SIG-M5 treated with dmso at 0.1 percent for 504 hours (cell line): ENCODE results near the gene AP3D1.

Experiments
- DNase-seq: peaks from one replicate; lab custom pipeline; 2025; ENCODE audit not compliant: unreplicated experiment; lab: John Stamatoyannopoulos, UW

AP3D1 gene

DNA sequence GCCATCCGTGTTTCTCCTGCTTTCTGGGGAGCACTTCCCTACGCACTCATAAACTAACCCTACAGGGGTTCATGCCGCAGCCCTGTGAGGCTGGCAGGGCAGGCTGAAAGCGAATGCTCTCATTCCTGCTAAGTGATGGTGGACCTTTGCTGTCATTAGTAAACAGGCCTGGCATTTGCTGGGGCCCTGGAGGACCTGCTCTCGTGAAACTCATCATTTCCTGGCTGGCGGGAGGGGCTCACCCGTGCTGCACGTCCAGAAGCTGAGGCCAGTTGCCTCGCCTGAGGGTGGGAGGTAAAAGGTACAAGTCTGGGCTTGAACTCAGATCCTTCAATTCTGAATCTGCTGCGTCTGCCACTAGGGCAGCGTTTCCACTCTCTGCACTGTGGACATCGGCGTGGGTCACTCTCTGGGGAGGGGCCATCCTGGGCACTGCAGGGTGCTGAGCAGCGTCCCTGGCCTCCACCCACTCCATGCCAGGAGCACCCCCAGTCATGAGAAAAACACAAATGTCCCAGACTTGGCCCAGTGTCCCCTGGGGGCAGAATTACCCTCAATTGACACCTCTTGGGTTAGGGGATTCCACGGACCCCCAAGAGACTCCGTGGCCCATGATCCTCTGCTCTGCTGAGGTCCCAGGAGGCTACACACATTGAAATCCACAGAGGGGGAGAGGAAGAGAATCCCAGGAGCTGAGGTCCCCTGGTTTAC lies 62.2 kb downstream of the AP3D1 start:
- DNase-seq, result no peak

DNA sequence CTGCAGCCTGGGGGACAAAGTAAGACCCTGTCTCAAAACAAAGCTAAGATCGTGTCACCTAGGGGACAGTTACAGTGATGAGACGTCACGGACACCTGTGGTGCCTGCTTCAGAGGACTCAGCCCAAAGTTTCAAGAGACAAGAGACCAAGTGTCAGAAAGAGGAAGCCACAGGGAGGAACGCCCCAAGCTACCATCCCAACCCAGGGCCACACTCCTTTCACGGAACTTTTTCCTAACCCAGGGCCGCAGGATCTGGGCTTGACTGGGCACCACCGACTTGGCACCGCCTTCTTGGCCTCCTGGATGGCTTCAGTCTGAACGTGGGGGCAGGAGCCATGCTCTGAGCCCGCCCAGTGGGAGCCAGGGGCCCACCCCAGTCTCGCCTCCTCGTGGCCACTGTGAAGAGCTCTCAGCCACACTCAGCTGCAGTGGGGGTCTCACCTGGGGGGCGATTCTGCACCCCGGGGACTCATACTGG lies 63.7 kb downstream of the AP3D1 start:
- peak; percentile 74 for DNase-seq

DNA sequence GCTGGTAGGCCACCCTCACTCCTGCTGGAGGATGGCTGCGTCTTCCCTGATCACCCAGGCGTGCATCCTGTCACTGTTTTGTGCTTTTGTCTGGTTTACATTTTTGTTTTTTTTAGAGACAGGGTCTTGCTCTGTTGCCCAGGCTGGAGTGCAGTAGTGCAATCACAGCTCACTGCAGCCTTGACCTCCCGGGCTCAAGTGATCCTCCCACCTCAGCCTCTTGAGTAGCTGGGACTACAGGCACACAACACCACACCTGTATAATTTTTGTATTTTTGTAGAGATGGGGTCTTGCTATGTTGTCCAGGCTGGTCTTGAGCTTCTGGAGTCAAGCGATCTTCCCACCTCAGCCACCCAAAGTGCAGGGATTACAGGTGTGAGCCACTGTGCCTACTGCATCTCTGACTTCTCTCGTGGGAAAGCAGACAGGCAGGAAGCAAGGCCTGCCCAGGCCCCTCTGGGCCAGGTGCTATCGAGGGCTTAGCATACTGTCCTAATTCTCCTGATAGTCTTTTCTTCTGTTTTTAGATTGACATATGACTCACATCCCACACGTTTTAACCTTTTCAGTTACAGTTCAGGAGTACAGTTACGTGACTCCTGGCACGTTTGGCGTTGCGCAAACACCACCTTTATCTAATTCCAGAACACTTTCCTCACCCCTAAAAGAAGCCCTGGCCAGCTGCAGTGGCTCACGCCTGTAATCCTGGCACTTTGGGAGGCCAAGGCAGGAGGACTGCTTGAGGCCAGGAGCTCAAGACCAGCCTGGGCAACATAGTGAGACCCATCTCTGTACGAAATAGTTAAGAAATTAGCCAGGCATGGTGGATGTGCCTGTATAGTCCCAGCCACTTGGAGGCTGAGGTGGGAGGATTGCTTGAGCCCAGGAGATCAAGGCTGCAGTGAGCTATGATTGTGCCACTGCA lies 64.4 kb downstream of the AP3D1 start:
- peak; percentile 67 for DNase-seq

DNA sequence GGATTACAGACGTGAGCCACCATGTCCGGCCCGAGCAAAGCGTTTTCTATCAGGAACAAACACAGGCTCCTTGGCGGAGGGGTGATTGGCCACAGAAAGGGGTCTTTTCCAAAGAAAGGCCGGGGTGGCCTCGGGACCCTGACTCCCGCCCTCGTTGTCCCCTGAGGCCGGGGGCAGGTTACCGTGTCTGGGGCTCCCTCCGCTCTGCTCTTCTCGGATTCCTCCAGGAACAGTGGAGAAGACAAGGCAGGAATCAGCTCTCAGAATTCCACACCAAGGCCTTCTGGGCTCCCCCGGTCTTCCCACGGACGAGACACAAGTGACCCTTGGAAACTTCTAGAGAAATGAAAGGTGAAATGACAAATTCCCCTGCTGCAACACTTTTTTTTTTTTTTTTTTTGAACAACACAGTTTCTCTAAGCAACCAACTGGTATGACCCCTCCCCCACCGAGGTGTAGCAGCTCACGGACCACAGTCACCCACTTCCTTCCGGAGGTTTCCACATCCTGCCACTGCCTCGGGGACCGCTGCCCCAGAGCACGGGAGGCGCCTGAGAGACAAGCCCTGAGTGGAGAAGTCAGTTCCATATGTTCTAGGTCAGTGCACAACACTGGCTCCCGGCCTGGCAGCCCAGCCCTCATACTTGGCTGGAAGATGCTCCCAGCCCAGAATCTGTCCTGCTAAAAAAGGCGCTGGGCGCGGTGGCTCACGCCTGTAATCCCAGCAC lies 66.2 kb downstream of the AP3D1 start:
- peak; percentile 95 for DNase-seq

DNA sequence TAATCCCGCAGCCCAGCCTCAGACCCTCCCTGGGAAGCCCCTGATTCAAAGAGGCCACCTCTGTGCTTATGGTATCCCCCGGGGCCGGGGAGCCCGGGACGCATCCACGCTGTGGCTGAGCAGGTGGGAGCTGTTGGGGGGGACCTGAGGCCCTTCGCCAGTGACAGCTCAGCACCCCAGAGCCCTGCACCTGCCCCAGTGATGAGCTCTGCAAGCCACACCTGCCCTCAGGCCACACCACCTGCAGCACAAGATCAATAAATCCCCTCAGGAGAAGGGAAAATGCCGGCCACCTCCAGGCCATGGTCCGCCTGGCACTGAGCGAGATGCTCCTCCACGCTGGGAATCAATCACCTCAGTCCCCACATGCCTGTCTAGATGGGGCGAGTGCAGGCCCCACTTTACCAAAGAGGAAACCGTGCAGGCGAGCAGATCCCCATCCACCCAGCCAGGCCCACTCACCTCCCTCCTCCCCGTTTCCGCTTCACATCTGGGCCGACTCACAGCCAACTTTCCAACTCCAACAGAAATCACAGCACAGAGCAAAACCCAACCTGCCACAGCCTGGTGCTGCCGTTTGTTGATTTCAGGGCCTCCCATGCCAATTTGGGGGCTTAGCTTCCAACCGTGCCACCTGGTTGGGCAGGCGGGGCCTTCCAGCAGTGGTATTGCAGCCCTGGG lies 68.1 kb downstream of the AP3D1 start:
- DNase-seq, result peak; percentile 45

DNA sequence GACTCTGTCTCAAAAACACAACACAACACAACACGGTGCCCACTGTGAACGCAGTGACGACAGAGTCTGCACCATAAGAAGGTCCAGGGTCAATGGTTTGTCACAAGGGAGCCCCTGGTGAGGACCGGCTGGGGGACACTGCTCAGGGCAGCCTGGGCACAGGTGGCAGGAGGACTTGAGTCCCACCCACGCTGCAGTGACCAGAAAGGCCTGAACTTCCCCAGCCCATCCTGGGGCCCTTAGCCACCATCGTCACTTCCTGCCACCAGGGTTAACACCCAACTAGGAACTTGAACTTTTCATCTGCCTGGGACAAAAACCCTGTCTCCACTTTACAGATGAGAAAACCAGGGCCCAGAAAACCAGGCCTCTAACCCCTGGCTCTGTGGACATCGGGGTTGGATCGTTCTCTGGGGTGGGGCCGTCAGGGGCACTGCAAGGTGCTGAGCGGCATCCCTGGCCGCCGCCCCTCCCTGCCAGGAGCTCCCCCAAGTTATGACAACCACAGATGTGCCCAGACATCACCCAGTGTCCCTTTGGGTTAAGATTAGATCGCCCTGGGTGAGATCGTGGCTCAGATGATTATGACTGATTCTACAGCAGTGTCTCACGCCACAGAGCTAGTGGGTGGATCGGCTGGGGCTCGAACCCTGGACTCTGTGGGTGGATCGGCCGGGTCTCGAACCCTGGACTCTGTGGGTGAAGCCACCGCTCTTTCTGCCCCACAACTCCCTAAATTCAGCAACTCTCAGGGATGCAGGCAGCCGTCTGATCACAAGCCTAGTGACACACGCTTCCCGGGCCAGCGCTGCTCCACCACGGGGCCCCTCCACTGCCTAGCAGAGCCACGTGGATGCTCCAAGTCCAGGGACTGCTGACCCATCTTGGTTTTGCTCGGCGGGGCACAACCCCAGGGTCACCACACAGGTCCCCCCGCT lies 69.2 kb downstream of the AP3D1 start:
- DNase-seq, result peak; percentile 61

DNA sequence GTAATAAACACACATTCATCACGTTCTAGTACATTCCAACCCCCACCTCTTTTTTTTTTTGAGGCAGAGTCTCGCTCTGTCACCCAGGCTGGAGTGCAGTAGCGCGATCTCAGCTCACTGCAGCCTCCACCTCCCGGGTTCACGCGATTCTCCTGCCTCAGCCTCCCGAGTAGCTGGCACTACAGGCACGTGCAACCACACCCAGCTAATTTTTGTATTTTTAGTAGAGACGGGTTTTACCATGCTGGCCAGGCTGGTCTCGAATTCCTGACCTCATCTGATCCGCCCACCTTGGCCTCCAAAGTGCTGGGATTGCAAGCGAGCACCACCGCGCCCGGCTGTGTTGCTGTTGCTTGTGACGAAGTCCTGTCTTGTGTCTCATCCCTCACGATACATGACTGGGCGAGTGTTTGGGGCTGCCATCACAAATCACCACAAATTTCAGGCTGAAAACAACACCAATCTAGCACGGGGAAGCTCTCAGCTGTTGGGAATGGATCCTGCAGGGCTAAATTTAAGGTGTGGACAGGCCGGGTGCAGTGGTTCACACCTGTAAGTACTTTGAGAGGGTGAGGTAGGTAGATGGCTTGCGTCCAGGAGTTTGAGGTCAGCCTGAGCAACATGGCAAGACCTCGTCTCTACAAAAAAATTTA lies 70.9 kb downstream of the AP3D1 start:
- no peak for DNase-seq

DNA sequence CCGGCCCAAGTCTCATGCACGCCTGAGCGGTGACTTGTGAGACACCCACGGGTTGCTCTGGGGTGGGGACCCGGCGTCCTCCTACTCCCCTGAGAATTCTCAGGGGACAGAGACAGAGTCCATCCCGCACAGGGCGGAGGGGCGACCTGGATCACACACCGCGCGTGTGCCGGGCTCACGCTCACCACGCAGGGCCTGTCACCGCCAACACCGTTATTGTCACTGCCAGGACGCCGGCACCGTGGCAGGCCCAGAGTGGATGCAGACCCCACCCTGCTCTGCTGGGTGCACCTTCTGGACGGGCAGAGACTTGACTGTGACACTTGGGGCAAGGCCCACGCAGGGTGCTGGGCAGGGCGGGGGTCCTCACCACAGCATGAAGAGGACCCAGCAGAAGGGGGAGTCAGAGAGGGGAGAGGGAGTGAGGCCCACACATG lies 71.5 kb downstream of the AP3D1 start:
- DNase-seq, result no peak

DNA sequence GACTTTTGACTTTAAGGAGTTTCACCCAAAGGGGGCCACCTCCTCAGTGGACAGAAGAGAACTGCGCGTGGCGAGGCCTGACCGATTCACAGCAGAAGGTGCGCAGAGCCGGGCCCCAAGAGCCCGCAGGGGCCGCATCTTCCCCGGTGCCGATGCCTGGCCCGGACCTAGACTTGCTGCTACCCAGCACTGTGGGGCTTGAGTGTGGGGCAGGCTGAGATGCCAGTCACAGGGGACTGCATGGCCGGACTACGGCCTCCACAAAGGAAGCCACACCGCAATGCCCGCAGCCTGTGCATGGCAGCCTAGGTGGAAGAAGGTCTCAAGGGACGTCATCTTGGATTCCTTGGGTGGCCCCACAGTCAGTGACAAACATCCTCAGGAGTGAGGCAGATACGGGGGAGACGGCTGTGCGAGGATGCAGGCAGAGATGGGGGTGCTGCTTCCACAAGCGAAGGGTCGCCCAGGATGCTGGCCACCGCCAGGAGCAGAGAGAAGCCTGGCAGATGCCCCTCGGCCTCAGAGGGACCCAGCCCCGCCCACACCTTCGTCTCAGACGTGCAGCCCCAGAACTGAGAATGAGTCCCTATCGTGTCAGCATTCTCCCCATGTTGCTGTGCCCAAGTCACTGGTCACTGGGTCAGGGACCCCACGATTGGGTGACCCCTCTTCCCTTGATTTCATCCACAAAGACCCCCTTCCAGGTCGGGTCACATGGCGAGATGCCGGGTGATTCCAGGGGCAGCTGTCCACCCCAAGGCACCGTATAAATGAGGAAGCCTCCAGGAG lies 72.1 kb downstream of the AP3D1 start:
- no peak for DNase-seq

DNA sequence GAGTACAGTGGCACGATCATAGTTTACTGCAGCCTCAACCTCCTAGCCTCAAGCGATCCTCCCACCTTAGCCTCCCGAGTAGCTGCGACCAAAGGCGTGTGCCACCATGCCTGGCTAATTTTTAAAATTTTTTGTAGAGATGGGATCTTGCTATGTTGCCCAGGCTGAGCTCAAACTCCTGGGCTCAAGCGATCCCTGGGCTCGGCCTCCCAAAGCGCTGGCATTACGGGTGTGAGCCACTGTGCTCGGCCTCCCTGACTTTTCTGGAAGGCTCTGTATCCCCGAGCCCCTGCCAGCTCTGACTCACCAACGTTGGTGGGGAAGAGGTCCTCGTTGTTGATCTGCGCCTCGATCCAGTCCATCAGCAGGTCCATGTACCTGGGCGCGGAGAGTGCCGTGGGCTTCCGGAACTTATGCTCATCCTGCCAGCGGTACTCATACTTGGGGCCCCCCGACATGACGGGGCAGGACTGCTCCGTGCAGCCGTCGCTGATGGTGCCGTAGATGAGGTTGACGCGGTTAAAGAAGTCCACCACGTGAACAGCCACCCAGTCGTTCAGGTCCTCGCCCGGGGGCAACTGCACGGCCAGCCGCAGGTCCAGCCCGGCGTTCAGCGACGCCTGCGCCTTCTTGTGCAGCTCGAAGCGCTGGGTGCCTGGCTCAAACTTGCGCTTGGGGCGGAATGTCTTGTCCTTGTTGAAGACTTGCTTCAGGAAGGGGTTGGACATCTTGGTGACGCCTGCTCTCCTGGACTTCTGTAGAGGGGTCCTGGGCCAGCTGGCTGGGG lies 73.3 kb downstream of the AP3D1 start:
- no peak for DNase-seq

DNA sequence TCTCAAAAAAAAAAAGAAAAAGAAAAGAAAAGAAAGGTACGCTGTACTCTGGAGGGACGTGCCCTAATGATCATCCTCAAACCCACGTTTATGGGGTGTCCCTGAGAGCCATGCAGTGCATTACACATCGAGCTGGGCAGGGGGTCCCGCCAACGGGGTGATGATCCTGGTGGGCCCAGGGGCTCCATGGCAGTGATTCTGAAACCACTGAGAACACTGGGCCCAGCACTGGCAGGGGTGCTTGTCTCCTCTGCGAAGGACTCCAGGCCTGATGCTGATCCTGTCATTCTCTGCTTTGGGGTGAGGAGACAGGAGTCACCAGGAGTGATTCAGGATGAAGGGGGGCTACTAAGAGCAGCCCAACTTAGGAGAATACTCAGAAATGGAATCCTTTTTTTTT lies 74.0 kb downstream of the AP3D1 start:
- no peak for DNase-seq

DNA sequence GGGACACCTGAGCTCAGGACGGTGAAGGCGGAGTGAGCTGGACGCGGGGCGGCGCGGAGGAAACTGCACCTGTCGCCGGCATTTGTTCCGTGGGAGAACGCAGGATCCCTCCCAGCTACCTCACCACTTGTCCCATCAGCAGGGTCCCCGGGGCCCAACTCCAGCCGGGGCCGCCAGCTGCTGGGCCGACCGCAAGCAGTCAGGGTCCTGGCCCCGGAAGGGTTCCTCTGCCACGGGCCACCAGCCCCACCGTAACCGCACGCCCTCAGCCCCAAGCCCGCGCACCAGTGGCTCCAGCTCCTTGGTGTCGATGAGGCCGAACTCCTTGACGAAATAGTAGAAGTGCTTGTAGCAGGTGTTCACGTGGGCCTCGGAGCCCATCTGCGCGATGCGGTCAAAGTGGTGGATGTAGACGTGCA lies 74.8 kb downstream of the AP3D1 start:
- no peak for DNase-seq

DNA sequence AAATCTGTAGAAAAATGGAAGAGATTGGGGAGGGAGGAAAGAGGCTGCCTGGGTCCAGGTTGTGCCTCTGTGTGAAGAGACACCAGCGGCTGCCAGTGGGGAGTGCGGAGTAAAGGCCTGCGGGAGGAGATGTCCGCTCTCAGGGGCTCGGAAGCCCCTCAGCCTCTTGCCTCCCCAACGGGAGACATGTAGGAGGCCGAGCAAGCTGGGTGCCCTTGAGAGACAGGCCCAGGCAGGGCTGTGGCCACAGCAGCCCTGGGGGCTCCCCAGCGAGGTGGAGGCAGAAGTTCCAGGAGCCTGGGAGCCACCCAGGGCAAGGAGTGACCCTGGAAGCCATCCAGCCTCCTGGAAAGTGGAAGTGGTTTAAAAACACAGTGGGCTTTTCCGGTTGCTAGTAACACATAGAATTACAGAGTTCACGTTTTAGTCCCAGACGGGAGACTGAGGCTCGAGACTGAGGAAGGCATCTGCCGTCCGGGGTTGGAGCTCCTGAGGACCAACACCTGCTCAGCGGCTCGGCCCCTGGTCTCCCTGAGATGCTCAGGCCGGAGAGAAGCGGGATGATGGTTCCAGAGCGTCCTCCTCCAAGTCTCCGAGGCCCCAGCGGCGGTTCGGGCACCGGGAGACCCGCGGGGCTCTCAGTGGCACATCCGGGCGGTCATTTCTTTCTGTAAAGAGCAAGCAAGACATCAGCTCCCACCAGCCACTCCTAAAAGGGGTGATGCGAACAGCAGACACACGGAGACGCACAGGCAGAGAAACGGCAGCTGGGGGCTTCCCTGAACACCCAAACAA lies 78.4 kb downstream of the AP3D1 start:
- DNase-seq, result no peak

DNA sequence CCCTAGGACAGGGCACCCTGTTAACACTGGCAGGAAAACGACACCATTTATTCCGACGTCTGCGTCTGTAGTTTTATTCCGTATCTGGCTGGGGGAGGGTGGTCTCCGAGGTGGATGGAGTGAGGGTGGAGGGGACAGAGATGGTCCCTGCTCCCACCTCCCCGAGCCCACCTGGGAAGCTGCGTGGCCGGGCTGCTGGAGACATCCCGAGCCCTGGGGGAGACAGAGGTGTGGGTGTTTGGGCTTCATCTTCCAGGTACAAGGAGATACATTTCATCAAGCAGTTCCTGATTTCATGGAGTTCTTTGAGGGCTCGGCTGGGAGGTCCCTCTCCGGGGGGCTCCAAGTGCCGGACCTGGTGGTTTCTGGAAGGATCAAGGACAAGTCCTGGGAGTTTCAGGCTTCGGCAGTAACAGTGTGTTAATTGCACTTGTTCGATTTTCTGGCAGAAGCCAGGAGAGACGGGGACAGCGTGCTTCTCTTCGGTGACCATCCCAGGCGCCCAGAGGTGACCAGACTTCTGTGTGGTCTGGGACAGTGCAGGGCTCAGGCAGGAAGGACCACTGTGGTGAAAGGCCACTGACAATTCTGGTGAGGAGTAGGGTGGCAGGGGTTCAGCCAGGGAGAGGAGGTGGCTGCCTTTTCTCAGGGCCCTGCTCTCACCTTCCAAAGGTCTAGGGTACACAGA lies 80.2 kb downstream of the AP3D1 start:
- DNase-seq, result no peak

DNA sequence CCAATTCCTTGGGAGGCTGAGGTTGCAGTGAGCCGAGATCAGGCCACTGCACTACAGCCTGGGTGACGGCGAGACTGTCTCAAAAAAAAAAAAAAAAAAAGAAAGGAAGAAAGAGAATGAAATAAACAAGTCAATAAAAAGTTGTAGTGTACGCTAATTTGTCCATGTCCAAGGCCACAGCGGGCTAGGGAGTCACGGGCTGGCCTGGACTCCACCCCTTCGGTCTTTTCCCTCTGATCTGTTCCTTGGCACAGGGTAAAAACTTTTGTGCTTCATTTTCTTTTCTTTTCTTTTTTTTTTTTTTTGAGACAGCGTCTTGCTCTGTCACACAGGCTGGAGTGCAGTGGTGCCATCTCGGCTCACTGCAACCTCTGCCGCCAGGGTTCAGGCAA lies 80.9 kb downstream of the AP3D1 start:
- no peak for DNase-seq

DNA sequence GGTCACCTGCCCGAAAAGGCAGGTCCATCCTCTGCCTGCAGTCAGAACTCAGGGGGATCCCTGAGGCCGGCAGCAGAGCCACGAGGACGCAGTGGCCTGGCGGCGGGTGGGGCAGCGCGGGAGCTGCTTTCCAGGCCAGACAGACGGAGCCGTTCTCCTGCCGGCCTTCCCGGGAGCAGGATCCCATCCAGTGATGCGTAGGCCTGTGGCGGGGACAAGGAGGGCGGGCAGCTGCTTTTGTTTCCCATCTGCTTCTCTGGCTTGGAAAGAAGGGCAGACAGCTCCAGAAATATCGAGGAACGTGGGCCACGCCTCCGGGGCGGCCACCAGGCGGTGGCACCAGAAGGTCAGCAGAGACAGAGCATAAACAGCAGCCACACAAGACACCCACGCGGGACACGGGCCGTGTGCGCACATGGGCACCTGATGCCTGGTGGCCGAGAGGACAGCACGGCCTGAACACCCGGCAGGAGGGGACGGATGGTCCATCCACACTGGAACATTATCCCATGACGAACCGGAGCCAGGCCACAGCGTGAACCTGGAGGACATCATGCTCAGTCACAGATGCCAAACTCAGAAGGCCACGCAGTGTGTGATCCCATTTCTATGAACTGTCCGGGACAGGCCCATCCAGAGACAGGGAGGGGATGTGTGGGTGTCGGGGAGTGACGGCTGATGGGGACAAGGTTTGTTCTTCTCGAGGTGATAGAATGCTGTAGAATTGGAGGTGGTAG lies 86.4 kb downstream of the AP3D1 start:
- no peak for DNase-seq
